ENCODE measurements around the gene MT3. TPM values are rescaled to one million over a fixed set of nuclear protein-coding genes. Genes with fewer than 3 reads are reported as not detected.
"Not testable (repeated sequence)": the region's sequence is repeated elsewhere in the genome, so short reads cannot be mapped to it uniquely, and the experiment has no call there.

Gene MT3
- total RNA-seq, 1 donor from 2014 or later: 2.5 TPM

DNA sequence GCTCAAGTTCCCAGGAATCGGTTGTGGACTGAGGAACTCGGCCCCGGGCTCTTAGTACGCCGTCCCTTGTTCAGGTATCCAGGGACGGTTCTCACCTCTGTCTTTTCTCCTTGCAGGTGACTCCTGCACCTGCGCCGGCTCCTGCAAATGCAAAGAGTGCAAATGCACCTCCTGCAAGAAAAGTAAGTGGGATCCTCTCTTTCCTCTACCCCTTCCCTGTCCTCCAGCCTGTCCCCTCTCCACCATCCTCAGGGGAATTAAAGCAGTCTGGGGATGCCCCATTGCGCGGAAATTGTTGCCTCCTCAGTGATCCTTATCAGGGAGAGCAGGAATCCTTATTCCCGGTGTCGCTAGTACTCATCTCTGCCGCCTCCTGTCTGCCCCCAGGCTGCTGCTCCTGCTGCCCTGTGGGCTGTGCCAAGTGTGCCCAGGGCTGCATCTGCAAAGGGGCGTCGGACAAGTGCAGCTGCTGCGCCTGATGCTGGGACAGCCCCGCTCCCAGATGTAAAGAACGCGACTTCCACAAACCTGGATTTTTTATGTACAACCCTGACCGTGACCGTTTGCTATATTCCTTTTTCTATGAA, 19.6 kb downstream of the MT3 start:
- intact Hi-C loops (cut with micrococcal nuclease): loop anchor here (1.0 to 5.0 kb wide), 14 partner anchors 8 to 1128 kb away; partner anchors contain the start of genes HERPUD1, KATNB1, MT1E and MT1F

DNA sequence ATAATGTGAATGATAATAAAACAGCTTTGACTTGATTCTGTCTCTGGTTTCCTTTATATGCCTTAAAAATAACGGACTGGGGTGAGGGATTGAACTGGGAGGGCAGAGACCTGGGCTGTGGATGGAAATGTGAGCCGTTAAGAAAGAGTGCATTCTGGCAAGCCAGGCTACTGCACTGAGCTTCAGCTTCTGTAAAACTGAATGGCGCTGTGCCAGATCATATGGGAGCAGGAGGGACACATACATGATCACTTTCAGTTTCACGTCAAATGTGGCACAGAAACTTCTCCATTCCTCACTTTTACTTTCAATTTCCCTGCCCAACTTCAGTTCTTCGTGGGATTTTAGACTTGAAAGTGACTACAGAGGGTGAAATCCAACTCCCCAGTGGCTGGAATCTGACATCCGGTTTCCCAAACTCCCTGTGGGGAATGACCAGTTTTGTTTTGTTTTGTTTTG, 20.2 kb downstream of the MT3 start:
- intact Hi-C loops (cut with micrococcal nuclease): loop anchor here (2.0 to 5.0 kb wide), 5 partner anchors 95 to 1128 kb away; partner anchors contain the start of genes HERPUD1 and KATNB1

DNA sequence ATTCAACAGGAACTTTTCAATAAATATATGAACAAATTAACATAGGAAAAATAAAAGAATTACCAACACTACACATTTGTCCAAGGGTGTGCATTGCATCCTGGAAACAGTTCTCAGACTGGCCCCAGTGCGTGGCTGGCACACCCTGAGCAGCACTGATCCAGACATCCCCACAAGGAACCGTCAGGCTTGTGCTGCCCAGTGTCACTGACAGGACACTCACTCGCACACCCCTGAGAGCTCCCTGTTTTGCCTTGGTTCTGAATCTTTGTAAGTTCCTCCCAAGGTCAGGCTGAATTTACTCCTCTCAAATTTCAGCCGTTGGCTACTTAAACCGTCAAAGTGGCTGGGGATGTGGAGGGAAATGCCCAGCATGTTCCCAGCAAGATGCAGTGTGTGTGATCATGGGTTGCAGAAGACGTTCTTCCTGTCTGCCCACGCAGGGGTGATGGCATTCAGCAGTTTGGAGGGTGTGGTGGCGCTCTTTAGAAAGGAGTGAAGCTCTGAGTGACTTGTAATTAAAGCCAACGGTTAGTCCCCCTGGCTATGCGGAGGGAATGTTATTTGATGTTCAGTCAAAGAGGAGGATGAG, 20.8 kb downstream of the MT3 start:
- intact Hi-C loops (cut with micrococcal nuclease): loop anchor here (1.0 kb wide), 1 partner anchor 379 kb away; the partner anchor contains the start of gene NLRC5

DNA sequence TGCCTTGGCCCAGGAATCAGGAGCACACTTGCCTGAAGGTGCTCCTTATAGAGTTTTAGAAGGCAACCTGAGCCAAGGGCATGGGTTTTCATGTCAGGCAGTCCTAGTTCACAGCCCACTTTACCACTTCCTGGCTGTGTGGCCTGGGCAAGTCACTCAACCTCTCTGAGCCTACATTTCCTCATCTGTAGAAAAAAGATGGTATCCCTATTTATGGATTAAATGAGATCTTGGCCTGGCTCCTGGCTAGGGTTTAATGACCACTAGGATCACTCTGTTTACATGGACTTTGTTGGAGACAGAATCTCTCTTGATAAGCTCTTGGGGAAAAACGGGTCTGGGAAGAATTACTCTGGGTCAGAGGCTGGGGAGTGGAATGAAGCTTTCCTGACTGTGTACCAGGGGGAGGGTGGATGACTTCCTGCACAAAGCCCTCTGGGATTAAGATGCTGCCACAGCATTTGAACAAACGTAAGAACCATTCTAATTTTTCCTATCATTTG, 21.3 kb downstream of the MT3 start:
- intact Hi-C loops (cut with micrococcal nuclease): loop anchor here (1.0 kb wide), 1 partner anchor 379 kb away; the partner anchor contains the start of gene NLRC5

DNA sequence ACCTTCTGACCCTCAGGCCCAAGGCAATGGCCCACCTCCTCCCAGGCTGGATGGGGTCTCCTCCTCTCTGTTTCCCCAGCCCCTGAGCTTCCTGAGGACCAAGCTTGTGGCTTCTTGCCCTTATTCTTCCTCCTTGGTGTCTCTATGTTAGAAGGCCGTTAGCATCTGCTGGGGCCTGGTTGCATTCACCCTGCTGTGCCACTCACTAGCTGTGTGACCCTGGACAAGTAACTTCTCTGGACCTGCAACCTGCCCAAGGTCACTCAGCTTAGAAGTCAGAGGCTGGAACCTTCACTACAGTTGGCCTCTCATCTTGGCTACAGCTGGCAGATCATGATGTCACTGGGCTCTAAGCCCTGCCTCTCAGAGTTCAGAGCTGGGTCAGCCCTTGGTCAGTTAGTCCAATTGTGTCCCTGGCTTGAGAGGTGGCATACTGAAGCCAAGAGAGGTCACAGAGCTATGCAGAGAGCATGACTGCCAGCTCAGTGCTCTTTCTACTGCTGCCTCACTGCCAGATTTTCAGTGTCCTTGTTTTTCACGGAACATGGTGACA, 22.0 kb downstream of the MT3 start:
- intact Hi-C loops (cut with micrococcal nuclease): no loop called here

DNA sequence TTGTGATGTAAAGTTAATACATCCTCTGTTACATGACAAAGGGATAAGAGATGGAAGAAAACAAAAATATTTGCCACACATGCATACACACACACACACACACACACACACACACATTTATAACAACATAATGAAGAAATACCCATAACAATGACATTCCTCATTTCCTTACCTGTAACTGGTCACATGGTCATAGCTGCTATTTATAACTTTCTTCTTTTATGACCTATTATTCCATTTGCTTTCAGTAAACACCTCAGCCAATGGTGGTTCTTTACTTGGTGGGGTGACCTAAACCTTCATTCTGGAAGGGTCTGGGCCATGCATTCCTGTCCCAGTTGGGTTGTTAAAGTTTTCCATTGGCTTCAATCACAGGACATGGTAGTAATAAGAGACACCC, 24.4 kb downstream of the MT3 start:
- intact Hi-C loops (cut with micrococcal nuclease): no loop called here

DNA sequence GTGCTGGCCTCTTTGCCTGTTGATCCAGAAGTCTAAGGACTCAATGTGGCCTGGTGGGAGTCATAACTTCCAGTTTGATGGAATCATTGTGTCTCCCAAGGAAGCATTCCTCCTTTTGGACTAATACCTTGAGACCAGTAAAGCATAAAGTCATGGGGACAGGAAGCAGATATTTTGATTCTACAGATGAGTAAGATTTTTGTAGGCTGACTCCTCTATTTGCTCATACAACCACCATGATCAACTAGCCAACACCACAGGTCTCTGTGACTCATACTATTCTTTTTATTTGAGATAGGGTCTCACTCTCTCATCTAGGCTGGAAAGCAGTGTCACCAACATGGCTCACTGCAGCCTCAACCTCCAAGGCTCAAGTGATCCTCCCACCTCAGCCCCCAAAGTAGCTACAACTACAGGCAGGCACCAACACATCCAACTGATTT, 25.2 kb downstream of the MT3 start:
- intact Hi-C loops (cut with micrococcal nuclease): no loop called here

DNA sequence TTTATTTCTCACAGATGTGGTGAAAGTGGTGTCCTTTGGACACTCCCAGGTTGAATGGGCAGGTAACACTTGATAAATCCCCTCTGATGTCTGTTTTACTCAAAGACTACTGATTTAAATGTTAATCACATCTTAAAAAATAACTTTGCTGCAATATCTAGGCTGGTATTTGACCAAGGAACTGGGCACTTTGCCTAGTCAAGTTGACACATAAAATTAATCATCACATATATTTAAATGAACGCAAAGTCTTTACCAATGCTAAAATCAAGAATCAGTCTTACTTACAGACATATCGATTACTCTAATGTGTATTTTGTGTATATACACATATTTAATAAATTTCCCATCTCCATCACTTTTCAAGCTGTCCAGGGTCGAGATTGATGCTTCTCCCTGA, 26.0 kb downstream of the MT3 start:
- intact Hi-C loops (cut with micrococcal nuclease): no loop called here

DNA sequence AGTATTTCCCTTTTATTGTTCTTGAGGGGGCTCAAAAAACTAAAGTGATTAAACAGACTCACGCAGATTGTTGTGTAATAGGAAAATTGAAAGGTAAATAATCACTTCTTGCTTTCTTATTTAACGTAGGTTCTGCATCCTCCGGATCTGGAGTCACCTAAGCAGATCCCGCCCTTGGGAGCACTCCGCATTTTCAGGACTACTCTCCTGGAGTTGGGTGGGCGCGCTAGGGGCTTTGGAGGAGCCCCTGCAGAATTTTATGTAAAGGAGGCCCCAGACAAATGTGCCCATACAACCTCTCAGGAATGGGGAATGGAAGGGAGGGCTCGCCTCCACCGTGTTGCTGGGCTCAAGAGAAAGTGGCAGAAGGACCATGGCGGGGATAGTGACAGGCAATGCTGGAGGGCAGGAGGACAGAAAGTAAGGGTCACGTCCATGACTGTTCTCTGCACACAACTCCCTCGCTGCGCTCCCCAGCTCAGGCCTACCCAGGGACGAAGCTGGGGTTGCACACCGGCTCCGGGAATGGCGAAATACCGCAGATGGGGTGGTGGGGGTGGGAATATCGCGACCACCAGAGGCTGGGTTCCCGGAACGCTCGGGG, 27.4 kb downstream of the MT3 start:
- intact Hi-C loops (cut with micrococcal nuclease): loop anchor here (1.0 kb wide), 2 partner anchors 8 to 9 kb away; partner anchors contain the start of genes MT1E and MT2A

DNA sequence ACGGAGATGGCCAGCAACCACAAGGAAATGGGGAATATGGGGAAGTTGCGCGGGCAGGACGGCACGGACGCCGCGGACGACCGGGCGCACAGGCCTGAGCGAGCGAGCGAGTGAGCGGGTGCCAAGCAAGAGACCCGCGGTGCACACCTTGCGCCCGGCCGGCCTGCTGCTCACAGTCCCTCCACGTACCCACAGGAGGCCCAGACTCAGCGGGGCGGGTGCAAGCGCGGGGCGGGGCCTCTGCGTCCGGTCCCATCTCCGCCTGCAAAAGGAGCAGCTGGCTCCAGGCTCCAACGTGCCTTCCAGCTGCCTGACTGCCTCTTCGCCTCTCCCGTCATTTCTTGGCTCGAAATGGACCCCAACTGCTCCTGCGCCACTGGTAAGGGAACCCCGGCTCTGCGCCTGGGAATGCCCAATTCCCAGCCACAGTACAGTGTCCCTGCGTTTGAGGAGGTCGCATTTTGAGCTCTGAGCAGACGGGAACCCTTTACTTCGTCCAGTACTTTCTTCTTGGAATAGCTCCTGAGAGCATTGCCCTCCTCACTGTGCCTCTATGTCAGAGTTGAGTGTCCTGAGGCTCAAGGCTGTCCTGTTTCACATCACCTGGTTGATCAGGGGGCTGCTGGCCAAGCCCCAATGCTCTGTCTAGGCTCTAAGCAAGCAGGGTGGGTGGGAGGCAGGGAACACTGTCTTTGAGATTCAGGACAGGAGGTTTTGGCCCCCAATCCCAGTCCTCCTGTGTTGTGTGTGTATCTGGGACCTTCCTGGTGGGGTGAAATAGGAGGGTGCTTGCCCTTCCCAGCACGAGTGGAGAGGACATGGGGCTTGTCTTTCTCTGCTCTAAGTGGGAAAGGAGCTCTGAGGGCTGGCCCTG, 28.1 kb downstream of the MT3 start:
- intact Hi-C loops (cut with micrococcal nuclease): loop anchor here (1.0 kb wide), 2 partner anchors 8 to 9 kb away; partner anchors contain the start of genes MT1E and MT2A

DNA sequence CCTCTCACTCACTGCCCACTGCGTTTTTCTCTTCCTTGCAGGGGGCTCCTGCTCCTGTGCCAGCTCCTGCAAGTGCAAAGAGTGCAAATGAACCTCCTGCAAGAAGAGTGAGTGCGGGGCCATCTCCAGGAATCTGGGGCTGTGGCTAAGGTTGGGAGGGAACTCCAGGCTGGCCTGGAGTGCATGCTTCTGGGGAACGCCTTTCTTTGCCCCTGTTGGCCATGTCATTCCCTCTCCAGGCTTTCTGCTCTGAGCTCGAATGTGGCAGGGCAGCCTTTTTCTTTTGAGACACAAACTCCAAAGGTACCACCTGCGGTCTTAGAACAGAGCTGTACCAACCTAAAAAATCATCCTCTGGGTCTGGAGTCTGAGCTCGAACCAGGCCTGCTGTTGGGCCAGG, 28.8 kb downstream of the MT3 start:
- intact Hi-C loops (cut with micrococcal nuclease): no loop called here

DNA sequence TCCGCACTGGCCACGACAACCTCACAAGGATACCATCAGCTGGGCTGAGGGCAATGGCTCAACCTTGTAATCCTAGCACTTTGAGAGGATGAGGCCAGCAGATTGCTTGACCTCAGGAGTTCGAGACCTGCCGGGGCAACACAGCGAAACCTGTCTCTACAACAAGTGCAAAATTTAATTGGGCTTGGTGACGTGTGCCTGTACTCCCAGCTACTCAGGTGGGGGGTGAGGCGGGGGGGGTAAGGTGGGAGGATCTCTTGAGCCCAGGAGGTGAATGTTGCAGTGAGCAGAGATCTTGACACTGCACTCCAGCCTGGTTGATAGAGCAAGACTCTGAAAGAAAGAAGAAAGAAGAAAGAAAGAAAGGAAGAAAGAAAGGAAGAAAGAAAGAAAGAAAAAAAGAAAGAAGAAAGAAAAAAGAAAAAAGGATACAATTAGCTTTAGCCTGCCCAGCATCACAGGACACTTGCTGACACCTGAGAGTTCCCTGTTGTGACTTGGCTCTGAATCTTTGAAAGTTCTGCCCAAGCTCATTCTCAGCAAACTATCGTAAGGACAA, 31.1 kb downstream of the MT3 start:
- intact Hi-C loops (cut with micrococcal nuclease): no loop called here

DNA sequence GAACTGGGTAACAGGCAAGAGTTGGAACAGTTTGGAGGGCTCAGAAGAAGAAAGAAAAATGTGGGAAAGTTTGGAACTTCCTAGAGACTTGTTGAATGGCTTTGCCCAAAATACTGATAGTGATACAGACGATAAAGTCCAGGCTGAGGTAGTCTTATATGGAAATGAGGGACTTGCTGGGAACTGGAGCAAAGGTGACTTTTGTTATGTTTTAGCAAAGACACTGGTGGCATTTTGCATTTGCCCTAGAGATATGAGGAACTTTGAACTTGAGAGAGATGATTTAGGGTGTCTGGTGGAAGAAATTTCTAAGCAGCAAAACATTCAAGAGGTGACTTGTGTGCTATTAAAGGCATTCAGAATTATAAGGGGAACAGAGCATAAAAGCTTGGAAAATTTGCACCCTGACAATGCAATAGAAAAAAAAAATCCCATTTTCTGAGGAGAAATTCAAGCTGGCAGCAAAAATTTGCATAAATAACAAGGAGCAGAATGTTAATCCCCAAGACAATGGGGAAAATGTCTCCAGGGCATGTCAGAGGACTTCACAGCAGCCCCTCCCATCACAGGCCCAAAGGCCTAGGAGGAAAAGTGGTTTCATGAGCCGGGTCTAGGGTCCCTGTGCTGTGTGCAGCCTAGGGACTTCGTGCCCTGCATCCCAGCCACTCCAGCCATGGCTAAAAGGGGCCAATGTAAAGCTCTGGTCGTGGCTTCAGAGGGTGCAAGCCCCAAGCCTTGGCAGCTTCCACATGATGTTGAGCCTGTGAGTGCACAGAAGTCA, 32.5 kb downstream of the MT3 start:
- intact Hi-C loops (cut with micrococcal nuclease): not testable (repeated sequence)

DNA sequence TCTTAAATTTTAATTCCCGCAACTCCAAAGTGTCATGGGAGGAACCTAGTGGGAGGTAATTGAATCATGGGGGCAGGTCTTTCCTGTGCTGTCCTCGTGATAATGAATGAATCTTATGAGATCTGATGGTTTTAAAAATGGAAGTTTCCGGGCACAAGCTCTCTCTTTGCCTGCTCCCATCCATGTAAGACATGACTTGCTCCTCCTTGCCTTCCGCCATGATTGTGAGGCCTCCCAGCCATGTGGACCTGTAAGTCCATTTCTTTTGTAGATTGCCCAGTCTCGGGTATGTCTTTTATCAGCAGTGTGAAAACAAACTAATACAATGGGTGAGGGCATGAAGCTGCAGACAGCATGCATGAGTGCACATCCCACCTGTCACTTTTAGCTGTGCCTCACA, 33.9 kb downstream of the MT3 start:
- intact Hi-C loops (cut with micrococcal nuclease): not testable (repeated sequence)

DNA sequence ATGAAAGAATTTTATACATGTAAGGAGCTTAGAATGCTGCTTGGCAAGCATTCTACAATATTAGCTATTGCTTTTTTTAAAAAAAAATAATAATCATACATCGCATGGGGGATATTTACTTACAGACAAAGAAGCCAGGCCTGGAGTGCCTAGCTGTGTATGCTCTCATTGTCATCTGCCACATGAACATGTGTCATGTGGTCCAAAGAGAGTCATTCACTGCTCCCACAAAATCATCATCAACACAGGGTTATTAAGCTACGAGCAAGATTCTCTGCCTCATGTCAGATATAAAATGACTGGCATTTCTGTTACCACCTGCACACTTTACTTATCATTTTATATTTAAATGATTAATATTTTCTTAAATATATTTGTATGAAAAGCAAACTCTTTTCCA, 34.3 kb downstream of the MT3 start:
- intact Hi-C loops (cut with micrococcal nuclease): no loop called here

DNA sequence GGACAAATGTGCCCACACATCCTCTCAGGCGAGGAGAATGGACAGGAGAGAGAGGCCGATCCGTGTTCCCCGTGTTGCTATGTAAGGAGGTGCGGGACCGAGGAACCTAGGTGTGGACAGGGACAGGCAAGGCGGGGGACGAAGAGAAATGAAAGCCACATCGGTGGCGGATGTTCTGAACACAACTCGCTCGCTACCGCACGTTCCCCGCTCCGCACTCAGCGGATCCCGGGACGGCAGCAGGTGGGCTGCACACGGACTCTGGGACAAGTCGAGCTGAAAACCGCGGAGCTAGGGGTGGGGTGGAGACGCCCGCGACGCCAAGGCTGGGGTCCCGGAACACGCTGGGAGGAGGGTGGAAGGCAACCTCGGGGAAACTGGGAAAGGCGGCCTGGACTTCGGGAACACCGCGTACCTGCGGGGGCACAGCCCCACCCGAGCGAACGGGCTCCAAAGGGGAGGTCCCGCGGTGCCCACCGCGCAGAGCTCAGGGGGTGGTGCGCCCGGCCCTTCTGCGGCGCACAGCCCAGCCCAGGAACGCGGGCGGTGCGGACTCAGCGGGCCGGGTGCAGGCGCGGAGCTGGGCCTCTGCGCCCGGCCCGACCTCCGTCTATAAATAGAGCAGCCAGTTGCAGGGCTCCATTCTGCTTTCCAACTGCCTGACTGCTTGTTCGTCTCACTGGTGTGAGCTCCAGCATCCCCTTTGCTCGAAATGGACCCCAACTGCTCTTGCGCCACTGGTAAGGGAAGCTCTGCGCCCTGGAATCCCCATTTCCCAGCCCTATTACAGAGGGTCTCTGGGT, 36.0 kb downstream of the MT3 start, which contains the start of gene MT1E:
Gene MT1E, plus strand, starts transcription at position 642 of the 803 bp plus-strand sequence. Its CDS starts 71 bp downstream, at position 713.
- intact Hi-C loops (cut with micrococcal nuclease): loop anchor here (1.0 kb wide), 8 partner anchors 8 to 77 kb away; partner anchors contain the start of genes MT1F, MT1X and MT2A

DNA sequence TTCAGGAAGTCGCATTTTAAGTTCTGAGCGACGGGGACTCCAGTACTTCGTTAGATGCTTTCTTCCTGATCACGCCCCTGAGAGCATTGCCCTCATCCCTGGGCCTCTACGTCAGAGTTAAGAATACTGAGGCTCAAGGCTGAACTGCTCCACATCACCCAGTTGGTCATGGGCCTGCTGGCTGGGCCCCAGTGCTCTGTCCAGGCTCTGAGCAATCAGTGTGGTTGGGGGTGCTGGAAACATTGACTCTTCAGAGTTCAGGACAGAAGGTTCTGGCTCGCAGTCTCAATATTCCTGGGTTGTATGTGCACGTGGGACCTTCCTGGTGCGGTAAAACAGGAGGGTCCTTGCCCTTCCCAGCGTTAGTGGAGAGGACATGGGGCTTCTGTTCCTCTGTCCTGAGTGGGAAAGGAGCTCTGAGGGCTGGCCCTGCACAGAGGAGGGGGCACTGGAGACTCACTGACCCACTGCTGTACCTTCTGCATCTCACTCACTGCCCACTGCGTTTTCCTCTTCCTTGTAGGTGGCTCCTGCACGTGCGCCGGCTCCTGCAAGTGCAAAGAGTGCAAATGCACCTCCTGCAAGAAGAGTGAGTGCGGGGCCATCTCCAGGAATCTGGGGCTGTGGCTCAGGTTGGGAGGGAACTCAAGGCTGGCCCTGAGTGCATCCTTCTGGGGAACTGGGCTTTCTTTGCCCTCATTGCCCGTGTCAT, 36.8 kb downstream of the MT3 start:
- intact Hi-C loops (cut with micrococcal nuclease): loop anchor here (1.0 kb wide), 8 partner anchors 8 to 76 kb away; partner anchors contain the start of genes MT1F, MT1X and MT2A

DNA sequence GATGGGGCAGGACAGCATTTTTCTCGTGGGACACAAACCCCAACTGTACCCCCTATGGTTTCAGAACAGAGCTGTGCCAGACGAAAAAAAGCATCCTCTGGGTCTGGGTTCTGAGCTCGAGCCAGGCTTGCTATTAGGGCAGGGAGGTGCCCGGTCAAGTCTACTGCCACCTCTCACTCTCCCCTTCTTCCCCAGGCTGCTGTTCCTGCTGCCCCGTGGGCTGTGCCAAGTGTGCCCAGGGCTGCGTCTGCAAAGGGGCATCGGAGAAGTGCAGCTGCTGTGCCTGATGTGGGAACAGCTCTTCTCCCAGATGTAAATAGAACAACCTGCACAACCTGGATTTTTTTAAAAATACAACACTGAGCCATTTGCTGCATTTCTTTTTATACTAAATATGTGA, 37.4 kb downstream of the MT3 start:
- intact Hi-C loops (cut with micrococcal nuclease): no loop called here
